Small intestine (tissue), 7 donors: Measurements from ENCODE around the gene KLHL29. TPM values are rescaled to one million over a fixed set of nuclear protein-coding genes. Genes with fewer than 3 reads are reported as not detected.

Experiments used
- DNase-seq, 2 donors: peaks; one replicate each; pipeline versions ENCODE4 v3.0.0 to v3.0.0-alpha.2; 2013
- FAIRE-seq: peaks from 2 replicates; lab custom pipeline; 2012; peaks lifted over from hg19 to GRCh38; lab: Jason Lieb, UNC
- H3K27ac ChIP-seq, 3 donors: one replicate each; pipeline ENCODE4 v1.5.1; 2013; ENCODE audit warnings: low read length in 2 of 3, mild to moderate bottlenecking in 2 of 3, control low read depth in 1 of 3, inconsistent platforms in 1 of 3, low read depth in 1 of 3, moderate library complexity in 1 of 3
- H3K27me3 ChIP-seq, 3 donors: one replicate each; pipeline ENCODE4 v1.6.1; 2013; ENCODE audit warnings: low read length in 3 of 3, inconsistent platforms in 1 of 3; ENCODE audit not compliant: control insufficient read depth in 3 of 3, insufficient read depth in 3 of 3
- H3K36me3 ChIP-seq, 3 donors: one replicate each; pipeline ENCODE4 v1.6.1; 2013; ENCODE audit warnings: low read length in 3 of 3, inconsistent platforms in 1 of 3, low read depth in 1 of 3, mild to moderate bottlenecking in 1 of 3, moderate library complexity in 1 of 3; ENCODE audit not compliant: control insufficient read depth in 3 of 3, insufficient read depth in 2 of 3
- H3K4me1 ChIP-seq, 3 donors: one replicate each; pipeline ENCODE4 v1.6.1; 2013; ENCODE audit warnings: low read length in 2 of 3, inconsistent platforms in 1 of 3, low read depth in 1 of 3, mild to moderate bottlenecking in 1 of 3, moderate library complexity in 1 of 3; ENCODE audit not compliant: control insufficient read depth in 3 of 3, insufficient read depth in 2 of 3
- H3K4me3 ChIP-seq, 3 donors: one replicate each; pipeline ENCODE4 v1.5.1; 2013; ENCODE audit warnings: low read length in 3 of 3, control low read depth in 1 of 3, inconsistent platforms in 1 of 3, low read depth in 1 of 3, mild to moderate bottlenecking in 1 of 3, moderate library complexity in 1 of 3
- H3K9me3 ChIP-seq, 2 donors: one replicate each; pipeline ENCODE4 v1.6.1; 2013; ENCODE audit warnings: low read depth in 1 of 2, low read length in 1 of 2; ENCODE audit not compliant: control insufficient read depth in 2 of 2, insufficient read depth in 1 of 2
- WGBS, 3 donors: extraction: QIAGEN DNeasy Blood & Tissue Kit; methylation state at CpG; one replicate each; pipeline ENCODE4 v1.1.7; 2013; 5-methylcytosine and 5-hydroxymethylcytosine counted together
- polyA plus RNA-seq, 4 donors: library from polyadenylated mRNA; stranded (reverse) in 3 of 4; unstranded in 1 of 4; fragments of 200-250 nt in 3 of 4; fragments of 120-200 nt in 1 of 4; gene quantifications; one replicate each; pipeline versions ENCODE4 v1.2.1 to v1.2.3, GENCODE V29; 2013
- donor health status: healthy with polysubstance abuse.
- donor health status: control.
- donor health status: control.
- donor health status: Bipolar disorder and iron deficiency.
- donor health status: healthy.

The KLHL29 gene
- polyA plus RNA-seq, 4 donors: 0.22 to 2.7 (median 1.4) TPM

DNA sequence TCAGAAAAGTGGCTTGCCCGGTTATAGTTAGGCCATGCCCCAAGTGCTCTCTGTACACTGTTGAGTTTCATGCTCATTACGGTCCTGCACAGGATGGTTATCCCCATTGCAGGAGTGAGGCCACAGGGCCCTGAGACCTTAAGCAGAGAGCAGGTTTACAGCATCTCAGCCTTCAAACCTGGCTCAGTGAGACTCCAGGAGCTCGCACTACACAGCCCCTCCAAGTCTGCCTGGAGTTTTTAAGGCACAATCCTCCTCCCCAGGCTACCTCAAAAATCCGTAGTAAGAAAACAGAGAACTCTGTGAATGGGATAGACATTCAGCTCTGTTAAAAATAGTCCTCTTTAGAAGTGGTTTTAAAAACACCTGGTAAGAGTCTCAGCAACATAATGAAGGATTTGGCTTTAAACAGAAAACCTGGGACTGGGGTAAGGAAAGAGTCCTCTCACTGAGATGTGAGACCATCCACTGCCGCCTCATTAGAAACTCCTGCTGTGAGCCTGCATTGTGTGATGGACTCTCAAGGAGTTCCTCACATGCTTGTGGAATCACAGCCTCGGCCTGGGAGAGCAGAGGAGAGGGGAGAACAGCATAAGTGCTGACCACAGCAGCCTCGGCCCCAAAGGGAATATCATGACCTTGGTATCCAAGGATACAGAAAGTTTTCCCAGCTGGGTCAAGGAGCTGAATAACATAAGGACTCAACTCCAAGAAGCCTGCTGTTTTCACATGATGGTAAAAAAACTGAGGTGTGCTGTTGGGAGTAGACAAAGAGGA is 327.2 kb downstream of the KLHL29 start:
- Histone ChIP-seq H3K4me1 (no peaks in the 10 kb centered on the region), H3K9me3 (no peaks in the 10 kb centered on the region), H3K27ac (no peak overlapping the region), H3K27me3 (no peaks in the 10 kb centered on the region), H3K36me3 (peaks cover 0 to 9% (median 0%) of the 10 kb centered on the region in 3 donors), H3K4me3 (no peak overlapping the region)
- DNase-seq (no peak), FAIRE-seq (no peak)
- WGBS, 3 donors: 79 to 92% (median 91%) methylated on average over 7 of the region's 7 CpGs

DNA sequence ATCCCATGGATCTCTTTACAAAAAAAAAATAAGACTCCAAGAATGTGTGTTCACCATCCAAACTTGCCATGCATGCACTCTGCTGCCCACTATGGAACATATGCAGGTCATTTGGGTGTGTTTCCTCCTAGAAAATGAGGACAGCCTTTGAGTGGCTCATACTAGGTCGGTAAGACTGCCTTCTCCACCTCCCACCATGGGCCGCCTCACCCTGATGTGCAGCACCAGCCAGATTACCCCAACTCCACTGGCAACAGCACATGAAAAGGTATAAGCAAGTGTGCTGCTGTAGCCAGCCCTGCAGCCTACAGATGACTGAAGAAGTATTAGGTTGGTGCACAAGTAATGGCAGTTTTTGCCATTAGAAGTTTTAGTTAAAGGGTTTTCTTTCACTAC is 327.8 kb downstream of the KLHL29 start:
- no peak overlapping the region for H3K27ac ChIP-seq
- no peaks in the 10 kb centered on the region for H3K9me3 ChIP-seq
- no peak for FAIRE-seq
- H3K36me3 ChIP-seq: peaks cover 0 to 5% (median 0%) of the 10 kb centered on the region in 3 donors
- 73 to 88% (median 80%) methylated on average over 2 of the region's 2 CpGs for WGBS, 3 donors
- H3K4me3 ChIP-seq: no peak overlapping the region
- H3K4me1 ChIP-seq: no peaks in the 10 kb centered on the region
- no peak for DNase-seq
- H3K27me3 ChIP-seq: no peaks in the 10 kb centered on the region

DNA sequence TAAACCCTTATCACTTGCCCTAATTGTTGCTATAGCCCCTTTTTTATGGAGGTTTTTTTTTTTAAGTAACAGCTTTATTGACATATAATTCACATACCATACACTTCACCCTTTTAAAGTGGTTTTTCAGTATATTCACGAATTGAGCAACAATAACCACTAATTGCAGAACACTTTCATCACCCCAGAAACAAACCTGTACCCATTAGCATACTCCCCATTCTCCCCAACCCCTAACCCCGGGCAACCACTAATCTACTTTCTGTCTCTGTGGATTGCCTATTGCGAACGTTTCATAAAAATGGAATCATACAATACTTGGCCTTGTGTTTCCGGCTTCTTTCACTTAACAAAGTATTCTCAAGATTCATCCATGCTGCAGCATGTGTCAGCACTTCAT is 328.4 kb downstream of the KLHL29 start:
- no peak for DNase-seq
- Histone ChIP-seq H3K27me3 (no peaks in the 10 kb centered on the region), H3K27ac (no peak overlapping the region), H3K4me3 (no peak overlapping the region), H3K36me3 (peaks cover 0 to 5% (median 3%) of the 10 kb centered on the region in 3 donors), H3K9me3 (no peaks in the 10 kb centered on the region), H3K4me1 (no peaks in the 10 kb centered on the region)
- no peak for FAIRE-seq
- WGBS, 3 donors: 85 to 92% (median 88%) methylated on average over 5 of the region's 5 CpGs

DNA sequence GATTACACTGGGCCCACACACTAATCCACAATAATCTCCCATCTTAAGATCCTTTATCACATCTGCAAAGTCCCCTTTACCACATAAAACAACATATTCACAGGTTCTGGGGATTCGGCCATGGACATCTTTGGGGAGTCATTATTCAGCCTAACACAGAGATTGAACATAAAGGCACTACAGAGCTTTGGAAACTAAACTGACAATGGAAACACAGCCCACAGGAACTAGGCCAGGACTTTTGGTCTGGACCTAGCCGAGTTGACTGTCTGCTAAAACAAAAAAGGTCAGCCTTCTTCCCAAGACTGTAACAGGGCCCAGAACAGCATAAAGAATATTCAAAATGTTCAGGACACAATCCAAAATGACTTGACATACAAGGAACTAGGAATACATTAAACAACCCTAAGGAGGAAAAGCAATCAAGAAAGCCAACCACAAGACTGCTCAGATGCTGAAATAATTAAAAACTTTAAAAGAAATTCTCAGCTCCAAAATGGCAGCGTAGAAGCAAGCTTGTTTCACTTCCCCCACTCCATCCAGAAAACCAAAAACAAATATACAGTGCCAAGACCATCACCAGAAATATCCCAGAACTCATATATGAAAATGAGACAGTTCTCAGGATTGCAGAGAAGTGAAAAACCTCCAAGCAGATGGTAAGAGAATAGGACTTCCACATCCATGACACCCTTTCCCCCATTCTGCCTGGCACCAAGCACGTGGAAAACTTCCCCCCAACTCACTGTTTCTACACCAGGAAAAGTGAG is 334.1 kb downstream of the KLHL29 start:
- FAIRE-seq: no peak
- WGBS, 3 donors: 88 to 97% (median 90%) methylated on average over 4 of the region's 4 CpGs
- DNase-seq: no peak

DNA sequence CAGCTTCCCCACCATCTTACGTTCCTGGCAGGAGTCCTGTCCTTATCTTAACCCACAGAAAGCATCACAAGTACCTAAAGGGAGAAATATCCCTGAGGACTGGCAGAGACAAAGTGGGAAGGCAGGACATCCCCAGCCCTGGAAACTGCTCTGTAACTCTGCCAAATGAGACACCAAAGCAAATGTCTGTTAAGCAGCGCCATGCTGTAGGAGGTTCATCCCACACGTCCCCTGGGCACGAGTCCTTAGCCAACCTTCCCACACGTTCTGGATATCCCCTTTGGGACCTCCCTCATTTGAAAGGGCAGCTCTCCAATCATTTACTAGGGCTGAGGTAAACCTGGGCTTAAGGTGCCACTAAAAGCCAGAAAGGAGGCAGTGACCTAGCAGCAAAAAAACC is 334.7 kb downstream of the KLHL29 start:
- DNase-seq (no peak), FAIRE-seq (no peak)
- 85 to 94% (median 90%) methylated on average over 5 of the region's 5 CpGs for WGBS, 3 donors
- H3K4me1 ChIP-seq: no peaks in the 10 kb centered on the region
- H3K4me3 ChIP-seq: no peak overlapping the region
- peaks cover 0 to 20% (median 3%) of the 10 kb centered on the region in 3 donors for H3K36me3 ChIP-seq
- no peaks in the 10 kb centered on the region for H3K27me3 ChIP-seq
- peaks cover 0 to 20% of the 10 kb centered on the region in 2 donors for H3K9me3 ChIP-seq
- no peak overlapping the region for H3K27ac ChIP-seq

More for the DNA sequence above, 334.1 kb downstream of the KLHL29 start:
- Histone ChIP-seq H3K4me1 (no peaks in the 10 kb centered on the region), H3K4me3 (no peak overlapping the region), H3K27me3 (no peaks in the 10 kb centered on the region), H3K9me3 (peaks cover 0 to 20% of the 10 kb centered on the region in 2 donors), H3K36me3 (peaks cover 0 to 20% (median 3%) of the 10 kb centered on the region in 3 donors), H3K27ac (no peak overlapping the region)

DNA sequence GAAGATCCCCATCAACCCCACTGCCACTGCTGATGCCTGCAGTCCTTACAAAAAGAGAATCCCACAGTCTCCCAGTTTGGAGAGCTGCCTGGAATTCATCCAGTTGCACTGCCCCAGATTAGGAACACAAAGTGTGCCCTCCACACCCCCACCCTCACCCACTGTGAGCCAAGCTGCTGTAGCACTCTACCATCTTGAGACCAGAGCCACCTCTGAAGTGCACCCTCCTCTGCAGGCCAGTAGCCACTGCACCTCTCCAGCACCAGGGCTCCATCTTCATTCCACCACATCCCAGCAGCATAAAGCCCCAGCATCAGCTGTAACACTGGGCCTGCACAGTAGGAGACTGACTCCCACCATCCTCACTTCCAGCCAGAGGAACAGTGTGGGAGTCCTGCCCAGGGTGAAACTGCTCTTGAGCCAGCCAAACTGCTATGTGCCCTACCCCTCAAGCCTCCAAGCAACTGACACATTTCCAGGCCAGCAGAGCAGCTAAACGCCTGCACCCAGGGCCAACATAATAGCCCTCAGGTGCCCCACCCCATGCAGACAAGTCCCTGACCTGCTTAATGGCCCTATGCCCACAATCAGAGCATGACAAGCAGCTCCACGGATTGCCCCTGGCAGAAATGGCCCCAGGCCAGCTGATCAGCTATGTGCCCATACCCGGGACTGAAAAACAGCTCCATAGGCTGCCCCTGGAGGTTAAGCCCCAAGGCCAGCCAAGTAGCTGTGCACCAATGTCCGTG is 335.9 kb downstream of the KLHL29 start:
- Histone ChIP-seq H3K9me3 (peaks cover 0 to 20% of the 10 kb centered on the region in 2 donors), H3K36me3 (peaks cover 0 to 20% (median 3%) of the 10 kb centered on the region in 3 donors), H3K4me1 (no peaks in the 10 kb centered on the region), H3K27me3 (no peaks in the 10 kb centered on the region), H3K4me3 (no peak overlapping the region), H3K27ac (no peak overlapping the region)
- WGBS, 3 donors: 75 to 89% (median 77%) methylated on average over 4 of the region's 4 CpGs
- DNase-seq: no peak
- FAIRE-seq: no peak

DNA sequence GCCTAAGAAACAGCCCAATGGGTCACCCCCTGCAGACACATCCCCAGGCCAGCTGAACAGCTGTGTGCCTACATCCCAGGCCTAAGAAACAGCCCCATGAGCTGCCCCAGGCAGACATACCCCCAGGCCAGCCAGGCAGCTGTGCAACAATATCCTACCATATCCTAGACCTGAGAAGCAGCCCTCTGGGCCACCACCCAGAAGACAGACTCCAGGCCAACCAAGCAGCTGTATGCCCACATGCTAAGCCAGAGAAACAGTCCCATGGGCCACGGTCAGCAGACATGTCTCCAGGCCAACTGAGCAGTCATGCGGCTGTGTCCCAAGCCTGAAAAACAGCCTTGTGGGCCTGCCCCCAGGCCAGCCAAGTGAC is 336.5 kb downstream of the KLHL29 start:
- no peak for DNase-seq
- H3K9me3 ChIP-seq: peaks cover 0 to 20% of the 10 kb centered on the region in 2 donors
- no peaks in the 10 kb centered on the region for H3K27me3 ChIP-seq
- H3K4me1 ChIP-seq: no peaks in the 10 kb centered on the region
- no peak overlapping the region for H3K27ac ChIP-seq
- H3K36me3 ChIP-seq: peaks cover 0 to 20% (median 3%) of the 10 kb centered on the region in 3 donors
- H3K4me3 ChIP-seq: no peak overlapping the region
- 95 to 100% (median 97%) methylated on average over 2 of the region's 2 CpGs for WGBS, 3 donors
- FAIRE-seq: no peak

DNA sequence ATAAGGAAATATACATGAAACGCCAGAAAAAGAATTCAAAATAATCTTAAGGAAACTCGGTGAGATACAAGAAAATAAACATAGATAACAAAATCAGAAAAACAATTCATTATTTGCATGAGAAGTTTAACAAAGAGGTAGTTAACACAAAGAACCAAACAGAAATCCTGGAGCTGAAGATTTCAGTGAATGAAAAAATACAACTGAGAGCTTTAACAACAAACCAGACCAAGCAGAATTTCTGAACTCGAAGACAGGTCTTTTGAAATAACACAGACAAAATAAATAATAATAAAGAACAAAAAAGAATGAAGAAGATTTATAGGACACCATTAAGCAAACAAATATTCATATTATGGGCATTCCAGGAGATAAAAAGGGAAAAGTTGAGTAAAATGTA is 337.3 kb downstream of the KLHL29 start:
- Histone ChIP-seq H3K9me3 (peaks cover 0 to 20% of the 10 kb centered on the region in 2 donors), H3K4me3 (no peak overlapping the region), H3K27ac (no peak overlapping the region), H3K27me3 (no peaks in the 10 kb centered on the region), H3K36me3 (peaks cover 0 to 20% (median 3%) of the 10 kb centered on the region in 3 donors), H3K4me1 (no peaks in the 10 kb centered on the region)
- DNase-seq: no peak
- WGBS, 3 donors: 95 to 96% (median 95%) methylated on average over 3 of the region's 3 CpGs
- FAIRE-seq: no peak
